Measurements from ENCODE around the gene MAP3K1. TPM values are rescaled to one million over a fixed set of nuclear protein-coding genes. Genes with fewer than 3 reads are reported as not detected.

MAP3K1 gene
- total and polyA plus RNA-seq, 9 of the 15 experiments (the other 6 are each of a cell fraction or from before 2014, with no cell fraction given), result 3.9 to 13.9 (median 7.5) TPM

GRCh38 chr5:56934325-56934724 is 119.0 kb downstream of the MAP3K1 start:
- H3K27ac ChIP-seq (ENCODE audit: extremely low read depth, low read depth, low read length), result no peak overlapping the region
- H2AFZ ChIP-seq (ENCODE audit: low read depth, low read length), result no peak overlapping the region
- DNase-seq (ENCODE audit: extremely low read depth in 1 of 4, low spot score in 3 of 4), result no peak
- ATAC-seq, result no peak
- H3K9me1 ChIP-seq (ENCODE audit: control insufficient read depth, insufficient read depth, low read length), result no peaks in the 10 kb centered on the region
- no peaks in the 10 kb centered on the region for H3K9me3 ChIP-seq (replicated peaks; ENCODE audit: control insufficient read depth, insufficient read depth, low read depth, low read length)
- no peak overlapping the region for H3K9ac ChIP-seq (ENCODE audit: insufficient read depth in 1 of 2, low read depth in 2 of 2, low read length in 2 of 2)
- no peak for TF ChIP-seq HDAC2 (IDR thresholded peaks at IDR 0.05)
- no peak for TF ChIP-seq ZNF668 (CRISPR knock-in tag; IDR thresholded peaks at IDR 0.05)
- TF ChIP-seq, protein P1, sequence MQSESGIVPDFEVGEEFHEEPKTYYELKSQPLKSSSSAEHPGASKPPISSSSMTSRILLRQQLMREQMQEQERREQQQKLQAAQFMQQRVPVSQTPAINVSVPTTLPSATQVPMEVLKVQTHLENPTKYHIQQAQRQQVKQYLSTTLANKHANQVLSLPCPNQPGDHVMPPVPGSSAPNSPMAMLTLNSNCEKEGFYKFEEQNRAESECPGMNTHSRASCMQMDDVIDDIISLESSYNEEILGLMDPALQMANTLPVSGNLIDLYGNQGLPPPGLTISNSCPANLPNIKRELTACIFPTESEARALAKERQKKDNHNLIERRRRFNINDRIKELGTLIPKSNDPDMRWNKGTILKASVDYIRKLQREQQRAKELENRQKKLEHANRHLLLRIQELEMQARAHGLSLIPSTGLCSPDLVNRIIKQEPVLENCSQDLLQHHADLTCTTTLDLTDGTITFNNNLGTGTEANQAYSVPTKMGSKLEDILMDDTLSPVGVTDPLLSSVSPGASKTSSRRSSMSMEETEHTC (IDR thresholded peaks at IDR 0.05), result no peak
- TF ChIP-seq ID3 (CRISPR knock-in tag; IDR thresholded peaks at IDR 0.05), result no peak
- no peak for TF ChIP-seq ID3 (tag; IDR thresholded peaks at IDR 0.05)
- TF ChIP-seq, protein P2, sequence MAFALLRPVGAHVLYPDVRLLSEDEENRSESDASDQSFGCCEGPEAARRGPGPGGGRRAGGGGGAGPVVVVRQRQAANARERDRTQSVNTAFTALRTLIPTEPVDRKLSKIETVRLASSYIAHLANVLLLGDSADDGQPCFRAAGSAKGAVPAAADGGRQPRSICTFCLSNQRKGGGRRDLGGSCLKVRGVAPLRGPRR (CRISPR knock-in tag; IDR thresholded peaks at IDR 0.05), result no peak
- no peak for TF ChIP-seq THRA (IDR thresholded peaks at IDR 0.05)
- TF ChIP-seq HDGF (IDR thresholded peaks at IDR 0.05), result no peak
- TF ChIP-seq ZNF780A (CRISPR knock-in tag; IDR thresholded peaks at IDR 0.05), result no peak
- TF ChIP-seq ZNF121 (CRISPR knock-in tag; conservative IDR thresholded peaks at IDR 0.05), result no peak
- no peak for TF ChIP-seq NR2C1 (IDR thresholded peaks at IDR 0.05)
- no peak for TF ChIP-seq NR2C1 (tag; IDR thresholded peaks at IDR 0.05)
- no peak for TF ChIP-seq NFE2 (IDR thresholded peaks at IDR 0.05; ENCODE audit: low read depth)
- no peak for TF ChIP-seq ZNF253 (CRISPR knock-in tag; conservative IDR thresholded peaks at IDR 0.05)
- TF ChIP-seq POLR2H (tag; IDR thresholded peaks at IDR 0.05; ENCODE audit: low read depth), result no peak
- TF ChIP-seq SRSF1 (IDR thresholded peaks at IDR 0.05; ENCODE audit: low read depth, low read length), result no peak
- H3K4me1 ChIP-seq (replicated peaks in 1 of 2; ENCODE audit: control insufficient read depth in 2 of 2, insufficient read depth in 2 of 2, low read length in 2 of 2), result no peaks in the 10 kb centered on the region
- H3K27me3 ChIP-seq (ENCODE audit: control insufficient read depth in 2 of 2, insufficient read depth in 2 of 2, low read length in 2 of 2), result no peaks in the 10 kb centered on the region
- CTCF ChIA-PET (ENCODE audit: low intra/inter-chr PET ratio), result no interaction called here
- no TSS peak for BruUV-seq (replicated peaks)
- FAIRE-seq, result no peak
- no peak overlapping the region for H3K4me2 ChIP-seq (ENCODE audit: insufficient read depth, low read length)
- intact Hi-C loops (cut with micrococcal nuclease), result no loop called here
- in situ Hi-C loops (cut with MboI), result no loop called here
- H3K4me3 ChIP-seq, result no peak overlapping the region
- POLR2A ChIA-PET, result no interaction called here
- whole genome bisulfite sequencing (ENCODE audit: insufficient coverage, low coverage, missing lambda C conversion rate), result 82% methylated on average over 1 of the region's 1 CpG
- peaks cover 79% of the 10 kb centered on the region; the same call in 2 of the 3 replicates for H3K36me3 ChIP-seq (ENCODE audit: control insufficient read depth, insufficient read depth, low read length)
- no peaks in the 10 kb centered on the region for H4K20me1 ChIP-seq (replicated peaks; ENCODE audit: control insufficient read depth, insufficient read depth, low read length)
- H3K79me2 ChIP-seq (ENCODE audit: control insufficient read depth, insufficient read depth, low read length), result no peaks in the 10 kb centered on the region
